ENCODE data around the gene APPBP2. TPM values are rescaled to one million over a fixed set of nuclear protein-coding genes. Genes with fewer than 3 reads are reported as not detected.

APPBP2 gene
- total RNA-seq, 1 donor from 2014 or later, result 8.6 TPM

GRCh38 chr17:60393840-60394723 lies 132.0 kb downstream of the APPBP2 start:
- Histone ChIP-seq H3K9me3 (no peaks in the 10 kb centered on the region), H3K4me3 (no peak overlapping the region), H3K36me3 (no peaks in the 10 kb centered on the region), H3K27me3 (no peaks in the 10 kb centered on the region), H3K27ac (no peak overlapping the region), H3K4me1 (peaks cover 0 to 13% of the 10 kb centered on the region in 2 donors)
- no peak for DNase-seq (ENCODE audit: low spot score in 2 of 2)
- TF ChIP-seq CTCF (IDR thresholded peaks at IDR 0.05), result no peak
- intact Hi-C loops (cut with DNase I), result loop anchor here (5.0 kb wide), 3 partner anchors 43 to 1877 kb away; no protein-coding TSS in a partner anchor

Other genes with a start within 250 kb of the APPBP2 start
- 11.9 TPM for gene USP32, start 134.1 kb downstream of the APPBP2 start, total RNA-seq
- gene CHCT1, start 103.8 kb downstream of the APPBP2 start, total RNA-seq, result not detected
- gene PPM1D, start 74.0 kb upstream of the APPBP2 start, total RNA-seq, result 6.0 TPM
- gene BCAS3, start 151.6 kb upstream of the APPBP2 start, total RNA-seq, result 75.9 TPM